Measurements from ENCODE around the gene SERPINA1.

DNA sequence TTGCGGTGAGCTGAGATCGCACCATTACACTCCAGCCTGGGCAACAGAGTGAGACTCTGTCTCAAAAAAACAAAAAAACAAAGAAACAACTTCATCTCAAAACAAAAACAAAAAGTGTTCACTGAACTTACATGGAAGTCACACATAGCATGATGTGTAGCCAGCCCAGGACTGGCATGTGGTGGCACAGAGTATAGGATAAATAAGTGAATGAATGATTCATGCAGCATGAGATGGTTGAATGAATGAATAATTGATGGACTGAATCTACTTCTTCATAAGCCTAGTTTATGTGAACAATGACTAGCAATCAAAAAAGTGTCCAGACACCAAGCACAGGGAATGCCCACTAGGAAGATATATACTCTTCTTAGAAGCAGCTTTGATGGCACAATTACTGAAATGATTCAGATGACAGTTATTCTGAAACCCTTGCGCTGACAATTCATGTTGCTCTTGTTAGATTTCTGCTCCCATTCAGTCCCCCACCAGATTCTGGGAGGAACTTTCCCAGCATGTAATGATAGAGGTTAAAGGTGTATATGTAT lies 33.7 kb downstream of the SERPINA1 start:
- TF ChIP-seq, protein P1, sequence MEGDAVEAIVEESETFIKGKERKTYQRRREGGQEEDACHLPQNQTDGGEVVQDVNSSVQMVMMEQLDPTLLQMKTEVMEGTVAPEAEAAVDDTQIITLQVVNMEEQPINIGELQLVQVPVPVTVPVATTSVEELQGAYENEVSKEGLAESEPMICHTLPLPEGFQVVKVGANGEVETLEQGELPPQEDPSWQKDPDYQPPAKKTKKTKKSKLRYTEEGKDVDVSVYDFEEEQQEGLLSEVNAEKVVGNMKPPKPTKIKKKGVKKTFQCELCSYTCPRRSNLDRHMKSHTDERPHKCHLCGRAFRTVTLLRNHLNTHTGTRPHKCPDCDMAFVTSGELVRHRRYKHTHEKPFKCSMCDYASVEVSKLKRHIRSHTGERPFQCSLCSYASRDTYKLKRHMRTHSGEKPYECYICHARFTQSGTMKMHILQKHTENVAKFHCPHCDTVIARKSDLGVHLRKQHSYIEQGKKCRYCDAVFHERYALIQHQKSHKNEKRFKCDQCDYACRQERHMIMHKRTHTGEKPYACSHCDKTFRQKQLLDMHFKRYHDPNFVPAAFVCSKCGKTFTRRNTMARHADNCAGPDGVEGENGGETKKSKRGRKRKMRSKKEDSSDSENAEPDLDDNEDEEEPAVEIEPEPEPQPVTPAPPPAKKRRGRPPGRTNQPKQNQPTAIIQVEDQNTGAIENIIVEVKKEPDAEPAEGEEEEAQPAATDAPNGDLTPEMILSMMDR (IDR thresholded peaks at IDR 0.05 in 2 of 3, conservative IDR thresholded peaks at IDR 0.05 in 1 of 3; ENCODE audit: borderline replicate concordance in 1 of 3, insufficient read depth in 1 of 3, low read depth in 2 of 3, low read length in 2 of 3), result no peak
- TF ChIP-seq ZFX (IDR thresholded peaks at IDR 0.05) (no peak), ZNF274 (IDR thresholded peaks at IDR 0.05; ENCODE audit: low read depth, low read length) (no peak), EZH2phosphoT487 (IDR thresholded peaks at IDR 0.05; ENCODE audit: borderline replicate concordance) (no peak), POLR2A (IDR thresholded peaks at IDR 0.05; ENCODE audit: borderline replicate concordance, extremely low read depth, insufficient read depth, insufficient read length) (no peak), YY1 (IDR thresholded peaks at IDR 0.05; ENCODE audit: extremely low read depth, insufficient replicate concordance, low read depth, low read length) (no peak), POLR2AphosphoS5 (IDR thresholded peaks at IDR 0.05; ENCODE audit: low read depth, low read length) (no peak), TCF7L2 (IDR thresholded peaks at IDR 0.05; ENCODE audit: borderline replicate concordance, extremely low read depth, insufficient read depth, insufficient read length) (no peak)
- TF ChIP-seq, protein P2, sequence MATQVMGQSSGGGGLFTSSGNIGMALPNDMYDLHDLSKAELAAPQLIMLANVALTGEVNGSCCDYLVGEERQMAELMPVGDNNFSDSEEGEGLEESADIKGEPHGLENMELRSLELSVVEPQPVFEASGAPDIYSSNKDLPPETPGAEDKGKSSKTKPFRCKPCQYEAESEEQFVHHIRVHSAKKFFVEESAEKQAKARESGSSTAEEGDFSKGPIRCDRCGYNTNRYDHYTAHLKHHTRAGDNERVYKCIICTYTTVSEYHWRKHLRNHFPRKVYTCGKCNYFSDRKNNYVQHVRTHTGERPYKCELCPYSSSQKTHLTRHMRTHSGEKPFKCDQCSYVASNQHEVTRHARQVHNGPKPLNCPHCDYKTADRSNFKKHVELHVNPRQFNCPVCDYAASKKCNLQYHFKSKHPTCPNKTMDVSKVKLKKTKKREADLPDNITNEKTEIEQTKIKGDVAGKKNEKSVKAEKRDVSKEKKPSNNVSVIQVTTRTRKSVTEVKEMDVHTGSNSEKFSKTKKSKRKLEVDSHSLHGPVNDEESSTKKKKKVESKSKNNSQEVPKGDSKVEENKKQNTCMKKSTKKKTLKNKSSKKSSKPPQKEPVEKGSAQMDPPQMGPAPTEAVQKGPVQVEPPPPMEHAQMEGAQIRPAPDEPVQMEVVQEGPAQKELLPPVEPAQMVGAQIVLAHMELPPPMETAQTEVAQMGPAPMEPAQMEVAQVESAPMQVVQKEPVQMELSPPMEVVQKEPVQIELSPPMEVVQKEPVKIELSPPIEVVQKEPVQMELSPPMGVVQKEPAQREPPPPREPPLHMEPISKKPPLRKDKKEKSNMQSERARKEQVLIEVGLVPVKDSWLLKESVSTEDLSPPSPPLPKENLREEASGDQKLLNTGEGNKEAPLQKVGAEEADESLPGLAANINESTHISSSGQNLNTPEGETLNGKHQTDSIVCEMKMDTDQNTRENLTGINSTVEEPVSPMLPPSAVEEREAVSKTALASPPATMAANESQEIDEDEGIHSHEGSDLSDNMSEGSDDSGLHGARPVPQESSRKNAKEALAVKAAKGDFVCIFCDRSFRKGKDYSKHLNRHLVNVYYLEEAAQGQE (IDR thresholded peaks at IDR 0.05; ENCODE audit: low read depth), result no peak
- TF ChIP-seq, protein P3, sequence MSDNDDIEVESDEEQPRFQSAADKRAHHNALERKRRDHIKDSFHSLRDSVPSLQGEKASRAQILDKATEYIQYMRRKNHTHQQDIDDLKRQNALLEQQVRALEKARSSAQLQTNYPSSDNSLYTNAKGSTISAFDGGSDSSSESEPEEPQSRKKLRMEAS (IDR thresholded peaks at IDR 0.05), result no peak

All from HCT116 (cell line).